ENCODE data around the gene CCR6.
"Not testable (repeated sequence)": the region's sequence is repeated elsewhere in the genome, so short reads cannot be mapped to it uniquely, and the experiment has no call there.

The CCR6 gene

DNA sequence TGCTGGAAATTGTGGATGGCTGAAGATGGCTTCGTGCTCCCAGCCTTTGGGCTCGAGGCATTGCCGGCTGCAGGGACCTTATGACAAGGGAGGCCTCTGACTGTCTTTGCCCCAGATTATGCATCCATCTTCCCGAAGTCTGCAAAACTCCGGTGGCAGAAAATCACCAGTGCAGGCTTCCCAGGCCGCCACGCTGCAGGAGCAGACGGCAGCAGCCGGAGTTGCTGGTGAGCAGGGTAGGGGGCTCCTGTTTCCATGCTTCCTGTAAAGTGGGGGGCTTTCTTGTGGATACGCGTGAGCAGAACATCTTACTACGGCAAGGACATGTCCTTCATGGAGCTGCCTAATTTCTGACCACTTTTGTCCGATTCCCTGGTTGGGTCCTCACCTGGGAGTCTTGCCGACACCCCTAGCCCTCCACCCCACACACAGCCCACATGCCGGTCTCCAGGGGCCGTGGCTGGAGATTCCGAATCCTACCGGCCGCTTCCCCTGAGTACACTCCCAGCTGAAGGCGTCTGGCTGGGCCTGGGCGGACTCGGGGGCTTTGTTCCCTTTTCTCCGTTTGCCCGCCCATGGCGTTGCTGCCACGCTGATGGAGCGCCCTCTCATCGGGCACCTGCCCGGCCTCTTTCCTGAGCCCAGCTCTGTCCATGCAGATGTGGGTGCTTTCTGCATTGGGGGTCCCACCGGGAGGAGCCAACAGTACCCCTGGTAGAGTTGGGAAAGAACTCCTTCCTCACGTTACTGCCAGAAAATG lies 56.2 kb downstream of the CCR6 start:
- not testable (repeated sequence) for DNase-seq

- DNase-seq = not testable (repeated sequence)
Measured at GRCh38 chr6:167180086-167180485, 57.2 kb downstream of the CCR6 start.

DNA sequence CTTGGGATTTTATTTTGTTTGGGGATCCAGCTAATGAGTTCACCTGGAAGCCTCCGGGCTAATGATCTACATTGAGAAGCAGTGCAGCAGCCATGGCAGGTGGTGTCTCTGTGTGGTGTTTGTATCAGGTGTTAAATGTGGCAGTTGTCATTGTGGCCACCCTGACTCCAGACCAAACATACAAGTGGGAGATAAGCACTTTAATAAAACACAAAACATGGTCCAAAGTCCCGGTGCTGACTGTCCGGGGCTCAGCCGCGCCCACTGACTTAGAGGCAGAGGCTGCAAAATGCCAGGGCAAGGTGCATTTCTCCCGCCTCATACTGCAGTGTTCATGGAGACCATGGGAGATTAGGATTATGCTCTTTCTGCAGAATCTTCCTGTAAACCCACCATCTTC lies 58.5 kb downstream of the CCR6 start:
- not testable (repeated sequence) for DNase-seq

GRCh38 chr6:167182913-167183314 lies 60.0 kb downstream of the CCR6 start:
- not testable (repeated sequence) for DNase-seq

GRCh38 chr6:167185101-167185500 lies 62.2 kb downstream of the CCR6 start:
- not testable (repeated sequence) for DNase-seq

GRCh38 chr6:167187275-167187674 lies 64.4 kb downstream of the CCR6 start:
- DNase-seq = not testable (repeated sequence)
